ENCODE data around the gene VAV2.

The VAV2 gene

DNA sequence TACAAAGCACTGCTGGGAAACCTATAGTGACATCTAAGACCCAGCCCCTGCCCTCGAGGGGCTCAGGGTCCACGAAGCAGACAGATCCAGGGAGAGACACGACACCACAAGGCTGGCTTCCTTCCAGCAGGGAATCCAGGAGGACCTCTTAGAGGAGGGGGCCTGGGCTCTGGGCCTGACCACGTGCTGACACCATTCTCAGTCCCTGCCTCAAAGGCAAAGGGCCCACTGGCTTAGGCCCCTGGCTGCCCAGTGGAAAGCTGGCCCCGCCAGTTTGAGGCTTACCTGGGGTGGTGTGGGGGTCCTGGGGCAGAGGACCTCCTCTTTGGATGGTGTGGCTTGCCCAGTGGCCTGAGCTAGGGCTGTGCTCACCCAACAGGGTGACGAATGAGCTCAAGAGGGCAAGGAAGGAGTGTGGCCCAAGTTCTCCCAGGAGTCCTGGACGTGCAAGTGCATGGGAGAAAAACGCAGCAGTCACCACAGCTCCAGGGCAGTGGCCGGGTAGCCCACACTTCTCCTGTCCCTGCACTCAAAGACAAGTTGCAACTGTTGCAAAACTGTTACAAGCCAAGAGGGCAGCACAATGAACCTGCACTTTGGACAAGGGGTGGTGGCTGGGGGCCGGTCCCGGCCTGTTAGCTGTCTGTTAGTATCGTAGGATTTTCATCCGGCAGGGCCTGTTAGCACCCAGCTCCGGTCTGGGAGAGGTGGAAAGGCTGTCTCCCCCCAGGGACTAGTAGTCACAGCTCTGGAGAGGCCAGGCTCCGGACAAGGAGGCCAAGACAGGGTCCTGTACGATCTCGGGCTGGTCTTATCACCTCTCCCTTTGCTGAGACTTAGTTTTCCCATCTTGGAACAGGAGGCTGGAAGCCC lies 252.5 kb downstream of the VAV2 start:
- no peak for DNase-seq (ENCODE audit: low read depth)

DNA sequence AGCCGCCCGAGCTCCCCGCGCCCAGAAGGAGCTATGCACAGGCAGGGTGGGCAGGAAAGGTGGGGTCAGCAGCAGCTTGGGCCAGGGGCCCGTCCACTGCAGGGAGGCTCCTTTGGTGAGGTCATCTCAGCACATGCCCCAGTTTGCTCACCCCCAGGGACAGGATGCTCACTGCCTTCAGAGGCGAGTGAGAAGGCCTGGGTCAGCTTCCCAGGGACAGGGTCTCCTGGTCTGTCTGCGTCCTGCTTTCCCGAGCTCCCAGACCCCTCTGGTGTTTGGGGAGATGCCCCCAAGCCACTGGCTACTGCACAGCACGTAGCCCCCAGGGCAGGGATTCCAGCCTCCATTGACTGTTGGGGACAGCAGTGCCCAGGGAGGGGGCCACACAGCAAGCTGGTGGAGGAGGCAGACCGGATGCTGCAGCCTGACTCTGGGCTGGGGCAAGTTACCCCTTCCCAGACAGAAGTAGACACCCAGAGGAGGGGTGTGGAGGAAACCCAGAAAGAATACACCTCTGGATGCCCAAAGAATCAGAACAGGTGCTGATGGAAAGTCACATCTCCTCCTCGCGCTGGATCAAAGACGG lies 253.4 kb downstream of the VAV2 start:
- DNase-seq (ENCODE audit: low read depth): no peak

DNA sequence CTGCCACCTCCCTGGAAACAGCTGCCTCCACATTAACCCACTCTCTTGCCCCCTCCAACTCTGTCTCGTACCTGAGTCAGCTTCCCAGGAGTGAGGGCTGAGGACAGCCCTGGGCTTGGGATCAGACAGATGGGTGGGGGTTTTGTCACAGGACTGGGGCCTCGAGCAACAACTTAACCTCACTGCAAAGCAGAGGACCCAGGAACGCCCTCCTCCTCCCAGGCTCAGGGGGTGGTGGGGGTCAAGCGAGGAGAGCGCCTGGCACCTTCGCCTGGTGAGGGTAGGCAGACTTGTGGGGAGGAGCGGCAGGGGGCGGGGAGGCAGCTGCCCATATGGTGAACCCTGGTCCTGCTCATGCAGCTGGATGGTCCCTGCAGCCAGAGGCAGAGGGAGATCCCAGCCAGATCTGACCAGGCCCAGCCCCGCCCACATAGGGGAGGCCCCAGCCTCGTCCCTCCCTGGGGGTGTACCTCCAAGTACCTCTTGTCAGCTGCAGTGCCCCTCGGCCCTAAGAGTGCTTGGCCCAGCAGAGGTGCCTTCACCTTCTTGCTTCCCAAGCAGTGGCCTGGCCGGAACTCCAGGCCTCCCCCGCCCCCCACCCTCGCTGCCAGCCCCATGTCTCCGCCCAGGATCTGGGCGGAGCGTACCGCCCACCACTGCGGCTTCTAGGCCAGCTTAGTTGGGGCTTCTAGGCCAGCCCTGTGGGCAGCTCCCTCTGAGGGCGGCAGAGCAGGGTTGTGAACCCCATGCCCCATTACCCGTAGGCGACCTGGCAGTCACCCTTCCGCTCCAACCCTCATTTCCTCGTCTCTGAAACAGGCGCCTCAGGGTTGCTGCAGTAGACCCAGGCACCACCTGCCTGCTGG lies 254.1 kb downstream of the VAV2 start, which contains the start of gene SARDH:
Gene SARDH, minus strand, starts transcription at position 579 of the 866 bp plus-strand sequence. CDS start 4,179 bp downstream, outside the sequence.
- DNase-seq (ENCODE audit: low read depth): no peak

DNA sequence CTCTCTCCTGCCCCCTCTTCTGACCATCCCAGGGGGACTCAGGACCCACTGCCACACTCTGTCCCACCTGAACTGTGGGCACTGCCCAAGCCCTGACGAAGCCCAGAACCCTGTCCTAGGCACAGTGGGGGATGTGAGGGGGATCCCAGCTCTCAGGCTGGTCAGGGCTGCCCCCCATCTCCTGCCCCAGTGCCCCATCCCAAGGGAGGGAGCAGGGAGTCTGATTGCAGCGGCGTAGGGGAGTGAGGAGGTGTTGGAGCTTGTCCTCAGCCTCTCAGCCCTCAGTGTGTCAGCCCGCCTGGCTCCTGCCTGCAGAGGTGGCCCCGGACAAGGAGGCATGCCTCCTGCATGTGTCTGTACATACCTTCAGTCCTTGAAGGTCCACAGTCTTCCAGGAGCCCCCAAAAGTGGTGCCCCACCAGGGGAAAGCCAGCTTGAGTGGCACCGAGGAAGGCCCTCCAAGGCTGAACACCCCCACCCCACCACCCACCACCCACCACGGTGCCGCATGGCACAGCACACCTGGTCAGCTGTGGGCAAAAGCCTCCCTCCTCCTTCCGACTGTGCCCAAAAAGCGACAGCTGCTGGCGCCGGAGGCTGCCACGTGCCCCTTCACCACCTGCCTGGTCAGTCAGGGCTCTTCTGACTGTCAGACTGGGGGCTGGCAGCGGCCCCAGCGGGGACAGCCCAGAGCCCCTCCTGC lies 254.9 kb downstream of the VAV2 start:
- DNase-seq (ENCODE audit: low read depth): no peak

DNA sequence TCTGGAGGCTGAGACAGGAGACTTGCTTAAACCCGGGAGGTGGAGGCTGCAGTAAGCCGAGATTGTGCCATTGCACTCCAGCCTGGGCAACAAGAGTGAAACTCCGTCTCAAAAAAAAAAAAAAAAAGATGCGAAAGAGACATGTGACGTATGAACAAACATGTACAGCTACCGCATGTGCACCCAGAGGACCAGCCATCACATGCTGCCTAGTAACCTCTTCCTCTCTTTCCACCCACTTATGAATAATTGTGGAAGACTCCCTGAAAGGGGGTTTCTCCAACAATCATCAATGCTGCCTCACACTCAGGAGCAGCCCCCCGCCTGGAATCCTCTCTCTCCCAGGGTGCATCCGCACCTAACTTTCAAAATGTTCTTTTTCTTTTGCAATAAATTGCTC lies 256.2 kb downstream of the VAV2 start:
- no peak for DNase-seq (ENCODE audit: low read depth)

DNA sequence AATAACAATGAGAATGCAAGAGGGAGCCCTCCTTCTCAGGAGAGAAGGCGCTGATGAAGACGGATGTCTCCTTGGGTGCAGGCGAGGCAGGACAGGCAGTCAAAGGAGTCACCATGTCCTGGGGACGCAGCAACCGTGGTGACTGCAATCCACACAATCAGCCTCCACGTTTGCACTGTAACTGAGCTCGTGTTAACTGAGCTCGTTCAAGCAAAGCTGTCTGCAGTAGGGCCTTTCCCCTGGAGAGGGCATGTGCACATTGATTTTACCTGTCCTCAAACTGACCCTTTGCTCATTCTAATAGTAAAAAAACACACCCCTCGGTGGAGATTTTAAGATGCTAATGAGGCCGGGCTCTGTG lies 256.7 kb downstream of the VAV2 start:
- no peak for DNase-seq (ENCODE audit: low read depth)

DNA sequence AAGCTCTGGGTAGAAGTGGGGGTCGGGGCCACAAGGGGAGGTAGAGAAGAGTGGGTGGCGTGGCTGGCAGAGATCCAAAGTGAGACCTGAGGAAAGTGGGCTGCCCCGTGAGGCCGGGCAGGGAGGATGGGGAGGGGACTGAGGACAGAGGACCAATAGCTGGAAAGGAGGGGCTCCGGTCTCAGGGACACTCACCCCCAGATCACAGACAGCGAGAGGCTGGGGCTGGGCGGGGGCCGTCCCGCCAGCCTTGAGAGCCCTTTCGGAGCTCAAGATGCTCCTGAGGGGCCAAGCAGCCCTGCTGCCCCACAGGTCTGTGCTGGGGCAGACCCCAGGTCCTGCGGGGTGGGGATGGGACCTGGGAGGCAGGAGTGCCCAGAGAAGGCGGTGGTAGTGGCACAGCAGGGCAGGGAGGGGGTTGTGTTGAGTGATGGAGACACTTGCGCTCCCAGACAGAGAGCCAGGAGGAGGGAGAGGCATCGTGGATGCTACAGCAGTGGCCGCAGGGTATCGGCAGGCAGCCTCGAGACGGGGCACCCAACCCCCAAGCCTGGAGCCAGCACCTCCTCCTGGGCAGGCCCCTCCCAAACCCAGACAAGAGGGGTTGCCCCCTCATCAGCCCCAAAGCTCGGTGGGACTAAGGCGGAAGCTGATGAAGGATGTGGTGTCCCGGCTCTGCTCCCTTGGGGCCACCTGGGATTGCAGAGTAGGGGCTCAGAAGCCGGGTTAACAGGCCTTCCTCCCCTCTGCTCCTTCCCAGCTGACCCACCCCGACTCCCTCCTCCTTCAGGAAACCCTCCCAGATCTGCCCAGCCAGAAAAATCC lies 257.3 kb downstream of the VAV2 start:
- DNase-seq (ENCODE audit: low read depth): no peak

DNA sequence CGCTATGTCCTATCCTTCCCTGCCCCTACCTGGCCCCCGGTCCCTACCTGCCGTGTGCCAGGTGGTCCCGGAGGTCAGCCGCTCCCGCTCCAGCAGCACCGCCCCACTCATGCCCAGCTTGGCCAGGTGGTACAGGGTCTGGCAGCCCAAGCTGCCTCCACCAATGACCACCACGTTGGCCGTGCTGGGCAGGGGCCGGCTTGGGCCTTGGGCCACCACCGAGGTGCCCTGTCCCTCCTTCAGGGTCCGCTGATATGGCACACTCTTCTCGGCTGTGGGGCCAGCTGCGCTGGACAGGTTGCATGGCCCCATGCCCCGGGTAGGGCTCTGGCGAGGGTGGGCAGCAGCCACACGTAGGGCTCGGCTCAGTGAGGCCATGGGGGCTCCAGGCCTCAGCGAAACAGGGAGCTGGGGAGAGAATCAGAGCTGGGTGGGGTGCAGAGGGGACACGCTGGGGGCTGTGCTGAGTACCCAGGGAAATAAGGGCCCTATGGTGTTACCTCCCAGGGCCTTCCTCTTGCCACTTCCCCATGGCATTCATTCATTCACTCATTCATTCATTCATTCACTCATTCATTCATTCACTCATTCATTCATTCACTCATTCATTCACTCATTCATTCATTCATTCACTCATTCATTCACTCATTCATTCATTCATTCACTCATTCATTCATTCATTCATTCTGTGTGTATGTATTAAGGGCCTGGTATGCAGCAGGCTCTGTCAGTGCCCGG lies 258.2 kb downstream of the VAV2 start:
- DNase-seq (ENCODE audit: low read depth): no peak

DNA sequence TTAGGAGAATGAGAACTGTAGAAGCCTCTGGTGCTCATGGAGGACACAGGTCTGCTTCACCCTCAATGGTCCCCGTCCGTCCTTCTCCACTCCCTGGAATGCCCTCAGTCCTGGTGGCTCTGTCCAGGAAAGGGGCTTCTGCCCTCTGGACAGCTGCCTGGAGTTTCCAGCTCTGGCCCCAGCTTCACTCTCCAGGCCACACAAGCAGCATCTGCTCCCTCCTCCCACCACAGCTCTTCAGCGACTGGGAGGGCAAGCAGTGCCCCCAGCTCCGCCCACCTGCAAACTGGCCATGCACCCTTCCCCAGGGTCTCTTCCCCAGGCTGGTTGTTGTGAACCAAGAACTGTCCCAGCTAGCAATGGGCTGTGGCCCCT lies 258.7 kb downstream of the VAV2 start:
- DNase-seq (ENCODE audit: low read depth): no peak

DNA sequence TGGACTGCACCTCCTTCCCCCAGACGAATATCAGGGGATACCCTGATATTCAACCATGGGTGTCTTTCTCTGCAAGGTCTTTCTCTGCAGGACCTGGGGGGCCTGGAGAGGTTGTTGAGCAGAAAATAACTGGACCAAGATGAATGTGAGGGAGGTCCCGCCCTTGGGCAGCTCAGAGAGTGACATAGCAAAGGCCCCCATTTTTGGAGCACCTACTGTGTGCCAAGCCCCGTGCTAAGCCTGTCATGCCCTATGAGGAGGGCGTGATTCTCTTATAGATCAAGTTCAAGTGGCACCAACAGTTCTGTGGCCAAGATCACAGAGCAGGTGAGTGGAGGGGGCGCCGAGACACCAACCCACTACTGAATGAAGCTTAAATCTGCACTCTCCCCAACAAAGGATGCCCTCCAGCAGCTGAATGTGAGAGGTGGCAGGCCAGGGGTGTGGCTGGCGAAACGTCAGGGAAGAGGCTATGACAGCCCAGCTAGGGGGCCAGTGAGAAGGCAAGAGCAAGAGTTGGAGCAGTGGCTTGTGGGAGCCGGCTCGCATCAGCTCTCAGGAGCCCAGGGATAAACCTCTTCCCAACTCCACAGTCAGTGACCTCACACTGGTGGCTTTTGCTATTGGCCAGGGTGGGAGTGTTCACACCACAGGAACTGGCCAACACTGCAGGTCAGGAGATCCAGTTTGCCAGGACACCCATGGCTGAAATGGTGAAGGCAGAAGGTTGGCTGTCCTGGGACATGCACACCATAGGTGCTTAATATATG lies 259.3 kb downstream of the VAV2 start:
- DNase-seq (ENCODE audit: low read depth): no peak

DNA sequence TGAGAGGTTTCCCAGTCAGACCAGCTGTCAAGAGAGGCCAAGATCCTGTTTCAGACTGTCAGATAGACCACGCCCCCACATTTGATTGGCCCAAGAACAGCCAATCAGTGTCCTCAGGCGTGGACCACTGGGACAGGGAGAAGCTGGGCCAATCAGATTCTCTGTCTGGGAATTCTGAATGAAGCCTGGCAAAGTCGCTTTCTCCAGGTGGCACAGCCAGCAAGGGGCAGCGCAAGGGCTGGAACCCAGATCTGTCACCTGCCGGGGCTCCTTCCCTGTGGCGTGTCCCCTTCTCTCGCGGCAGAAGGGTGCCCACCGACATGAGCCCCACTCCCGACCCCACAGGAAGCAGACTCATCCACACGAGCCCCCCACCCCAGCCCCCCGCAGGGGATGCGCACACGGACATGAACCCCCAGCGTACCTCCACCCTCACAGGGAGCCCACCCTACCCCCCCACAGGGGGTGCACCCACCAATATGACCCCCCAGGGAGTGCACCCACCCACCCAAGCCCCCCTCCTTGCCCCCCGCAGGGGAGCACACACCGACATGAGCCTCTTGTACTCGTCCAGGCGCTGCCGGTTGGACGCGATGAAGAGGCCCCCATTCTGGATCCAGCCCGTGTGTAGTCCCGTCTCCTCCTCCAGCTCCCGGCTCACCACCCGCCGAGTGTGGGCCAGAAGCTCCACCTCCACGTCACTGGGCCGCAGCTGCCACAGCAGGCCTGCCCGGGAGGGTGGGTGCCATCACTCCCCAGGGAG lies 260.1 kb downstream of the VAV2 start:
- DNase-seq (ENCODE audit: low read depth): no peak

DNA sequence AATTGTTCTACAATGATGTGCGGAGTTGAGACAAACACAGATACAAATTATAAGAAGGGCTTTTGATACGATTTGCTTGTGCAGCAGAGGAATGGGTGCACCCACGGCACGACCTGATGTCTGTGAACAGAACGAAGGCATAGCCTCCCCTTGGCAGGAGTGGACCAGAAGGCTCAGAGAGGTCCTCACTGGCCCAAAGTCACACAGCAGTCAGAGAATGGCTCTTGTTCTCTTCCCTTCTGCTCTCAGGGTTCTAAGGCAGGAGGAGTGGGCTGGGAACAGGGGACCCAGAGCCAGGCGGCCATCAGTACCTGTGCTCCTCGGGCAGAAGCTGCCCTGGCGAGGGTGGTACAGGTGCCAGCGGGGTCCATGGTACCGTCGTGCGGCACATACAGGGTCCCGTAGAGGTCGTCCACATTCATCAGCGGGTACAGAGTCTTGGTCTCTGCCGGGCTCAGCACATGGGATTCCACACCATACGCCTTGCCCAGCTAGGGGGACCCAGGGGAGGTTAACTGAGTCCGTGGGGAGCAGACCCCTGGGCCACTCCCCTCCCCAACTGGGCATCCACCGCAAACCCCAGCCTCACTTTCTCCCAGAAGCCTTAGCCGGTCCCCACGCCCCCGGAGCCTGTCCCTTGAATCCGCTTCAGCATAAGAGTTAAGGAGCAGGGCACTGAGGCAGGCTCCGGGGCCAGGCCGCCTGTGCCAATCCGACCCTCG lies 261.0 kb downstream of the VAV2 start:
- no peak for DNase-seq (ENCODE audit: low read depth)

DNA sequence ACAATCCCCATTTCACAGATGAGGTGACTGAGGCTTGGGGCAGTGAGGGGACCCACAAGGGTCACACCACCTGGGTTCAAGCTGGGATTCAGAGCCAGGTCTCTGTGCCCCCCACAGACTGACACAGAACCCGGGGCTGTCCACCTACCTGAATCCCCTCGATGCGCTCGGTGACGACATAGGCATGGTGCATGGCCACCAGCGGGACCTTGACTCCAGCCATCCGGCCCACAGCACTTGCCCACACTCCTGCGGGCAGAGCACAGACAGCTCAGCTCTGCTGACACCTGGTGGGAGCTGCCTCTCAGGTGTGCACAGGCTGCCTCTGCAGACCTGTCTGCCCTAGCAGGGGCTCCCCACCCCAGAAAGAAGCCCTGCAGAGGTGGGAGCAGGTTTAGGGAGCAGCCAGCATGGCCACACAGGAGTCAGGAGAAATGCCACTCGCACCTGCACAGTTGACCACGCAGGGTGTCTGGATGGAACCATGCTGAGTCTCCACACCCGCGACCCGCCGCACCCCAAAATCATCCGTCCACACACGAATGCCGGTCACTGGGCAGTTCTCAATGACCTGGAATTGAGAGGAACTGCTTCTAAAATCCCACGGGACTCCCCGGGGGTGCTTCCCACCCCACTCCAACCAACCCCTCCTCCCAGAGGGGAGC lies 262.4 kb downstream of the VAV2 start:
- DNase-seq (ENCODE audit: low read depth): no peak

DNA sequence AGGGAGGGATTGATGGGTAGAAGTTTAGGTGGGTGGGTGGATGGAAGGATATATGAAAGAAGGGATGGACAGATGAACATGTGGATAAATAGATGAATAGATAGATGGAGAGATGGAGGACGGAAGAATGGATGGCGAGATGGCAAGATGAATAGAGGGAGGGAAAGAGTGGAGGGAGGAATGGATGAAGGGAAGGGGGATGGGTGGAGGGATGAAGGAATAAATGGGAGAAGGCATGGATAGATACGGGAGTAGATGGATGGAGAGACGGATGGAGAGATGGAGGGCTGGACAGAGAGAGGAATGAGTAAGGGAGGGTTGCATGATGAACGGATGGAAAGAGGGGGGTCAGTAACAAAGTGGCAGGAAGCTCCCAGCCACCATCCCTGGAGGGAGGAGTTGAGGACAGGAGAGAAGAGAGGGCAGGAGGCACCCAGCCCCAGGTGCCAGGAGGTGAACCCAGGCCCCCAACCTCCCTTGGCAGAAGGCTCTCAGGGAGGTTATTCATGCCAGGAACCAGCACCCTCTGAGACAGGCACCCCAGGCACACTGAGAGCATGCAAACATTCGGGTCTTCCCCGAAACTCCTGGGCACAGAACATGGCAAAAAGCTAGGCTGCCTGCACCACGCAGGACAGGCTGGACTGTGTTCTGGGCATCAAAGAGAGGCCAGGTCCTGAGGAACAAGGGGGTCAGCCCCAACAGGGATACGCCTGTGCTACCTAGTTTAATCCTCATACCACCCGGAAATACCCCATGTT lies 263.1 kb downstream of the VAV2 start:
- DNase-seq (ENCODE audit: low read depth): no peak

DNA sequence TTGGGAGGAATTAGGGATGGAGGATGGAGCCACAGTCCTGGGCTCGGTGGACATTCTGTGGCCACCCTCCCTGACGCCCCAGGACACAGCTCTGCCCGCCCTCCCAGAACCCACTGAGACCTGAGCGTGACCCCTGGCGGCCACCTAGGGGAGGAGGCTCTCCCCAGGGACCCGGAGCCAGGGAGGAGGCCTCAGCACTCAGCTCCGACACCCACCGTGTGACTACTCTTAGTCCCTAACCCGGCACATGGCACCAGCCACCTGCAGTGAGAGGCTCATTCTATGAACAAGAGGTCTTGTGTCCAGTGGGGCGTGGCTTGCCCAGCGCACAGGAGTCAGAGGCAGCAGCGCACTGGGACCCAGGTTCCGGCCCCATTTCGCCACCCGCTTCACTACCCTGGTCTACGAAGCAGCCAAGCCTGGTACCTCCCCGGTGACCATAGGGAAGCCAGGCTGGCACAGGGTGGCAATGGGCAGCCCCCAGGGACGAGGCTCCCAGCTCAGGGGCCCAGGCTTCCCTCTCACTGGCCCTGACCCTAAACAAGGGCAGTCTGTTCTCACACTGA lies 264.2 kb downstream of the VAV2 start:
- no peak for DNase-seq (ENCODE audit: low read depth)

DNA sequence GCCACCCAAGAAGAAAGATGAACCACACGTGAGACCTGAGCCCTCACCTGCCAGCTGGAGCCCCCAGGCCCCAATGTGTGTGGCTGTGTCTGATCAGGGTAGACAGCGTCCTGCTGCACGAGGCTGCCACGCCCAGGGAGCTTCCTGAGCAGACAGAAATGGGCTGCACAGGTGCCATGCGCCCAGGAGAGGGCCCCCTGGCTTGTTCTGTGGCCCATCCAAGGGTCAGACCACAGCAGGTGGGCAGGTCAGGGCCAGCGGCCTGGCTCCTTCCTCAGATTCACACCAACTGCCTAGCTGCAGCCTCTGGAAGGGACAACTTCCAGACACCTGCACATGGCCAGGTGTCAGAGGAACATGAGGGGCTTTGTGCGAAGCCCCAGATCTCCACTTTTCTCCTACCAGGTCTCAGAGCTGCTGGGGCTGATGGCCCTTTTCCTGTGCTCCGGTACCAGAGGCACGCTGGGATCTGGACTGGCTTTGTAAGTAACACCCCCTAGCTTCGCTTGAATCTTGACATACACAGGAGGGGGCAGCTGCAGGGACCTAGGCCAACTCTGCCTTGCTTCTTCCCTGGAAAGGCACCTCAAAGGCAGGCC lies 264.7 kb downstream of the VAV2 start:
- DNase-seq (ENCODE audit: low read depth): no peak
